HG03558 (cell line): ENCODE results near the gene STEEP1.

Experiments used
- ATAC-seq: cut with Tn5 transposase; IDR thresholded peaks from one replicate; pipeline ENCODE4 v1.9.1; 2021; ENCODE audit warnings: moderate number of reproducible peaks; ENCODE audit not compliant: unreplicated experiment; ENCODE audit errors: extremely low read depth

The STEEP1 gene

DNA sequence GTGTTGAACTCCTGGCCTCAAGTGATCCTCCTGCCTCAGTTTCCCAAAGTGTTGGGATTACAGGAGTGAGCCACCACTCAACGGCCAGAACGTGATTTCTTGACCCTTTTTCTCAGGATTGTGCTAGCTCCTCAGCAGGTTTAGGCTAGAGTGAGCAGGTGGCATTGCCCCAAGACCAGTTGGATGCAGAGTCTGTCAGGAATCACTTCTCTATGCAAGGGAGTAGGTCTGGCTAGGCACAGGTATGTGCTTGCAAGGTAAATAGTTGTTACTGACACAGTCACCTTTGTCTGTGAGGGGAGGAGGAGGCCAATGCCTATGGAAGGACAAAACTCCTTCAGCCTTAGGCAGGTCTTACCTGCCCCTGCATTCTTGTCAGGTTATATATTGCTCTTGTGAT is 72.7 kb downstream of the STEEP1 start:
- ATAC-seq: no peak

DNA sequence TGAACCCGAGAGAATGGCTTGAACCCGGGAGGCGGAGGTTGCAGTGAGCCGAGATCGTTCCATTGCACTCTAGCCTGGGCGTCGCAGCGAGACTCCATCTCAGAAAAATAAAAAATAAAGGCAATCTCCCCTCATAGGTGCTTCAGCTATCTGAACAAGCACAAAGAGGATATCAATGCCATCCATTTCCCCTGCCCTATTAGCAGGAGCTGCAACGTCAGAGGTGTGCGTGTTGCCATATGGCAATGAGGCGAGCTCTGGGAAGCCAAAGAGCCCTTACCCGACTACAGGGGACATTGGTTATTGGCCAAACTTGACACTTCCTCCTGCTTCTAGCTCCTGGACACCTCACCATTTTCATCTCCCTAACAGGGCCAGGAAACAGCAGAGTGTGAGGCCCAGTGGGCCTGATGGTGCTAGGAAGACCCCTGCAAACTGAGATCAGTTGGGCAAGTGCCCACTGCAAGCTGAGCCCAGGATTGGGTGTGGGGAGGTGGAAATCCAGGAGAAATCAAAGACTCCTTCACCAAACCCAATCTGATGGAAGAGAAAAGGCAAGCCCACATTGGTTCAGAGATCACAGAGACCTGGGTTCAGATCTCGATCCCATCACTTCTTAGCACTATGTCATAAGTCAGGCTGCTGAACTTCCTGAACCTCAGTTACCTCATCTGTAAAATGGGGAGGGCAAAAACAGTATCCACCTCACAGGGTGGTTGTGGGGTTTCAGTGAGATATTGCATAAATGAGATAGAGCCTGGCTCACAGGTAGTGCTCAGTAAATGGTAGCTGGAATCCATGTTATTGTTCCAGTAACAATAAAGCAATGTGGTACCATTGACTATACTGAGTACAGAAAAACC is 75.8 kb downstream of the STEEP1 start:
- ATAC-seq: no peak

DNA sequence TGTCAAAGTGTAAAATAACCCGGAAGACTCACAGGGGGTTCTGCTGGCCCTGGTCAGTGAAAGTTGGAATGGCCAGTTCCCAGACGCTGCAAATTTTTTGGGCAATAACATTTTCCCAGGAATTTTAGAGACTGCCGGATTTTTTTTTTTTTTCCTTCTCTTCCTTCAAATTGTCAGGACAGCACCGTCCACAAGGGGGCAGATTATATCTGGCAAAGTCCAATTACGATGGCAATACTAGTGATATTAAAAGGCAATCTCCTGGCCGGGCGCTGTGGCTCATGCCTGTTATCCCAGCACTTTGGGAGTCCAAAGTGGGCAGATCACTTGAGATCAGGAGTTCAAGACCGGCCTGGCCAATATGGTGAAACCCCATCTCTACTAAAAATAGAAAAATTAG is 76.5 kb downstream of the STEEP1 start:
- ATAC-seq: no peak
